Stomach smooth muscle (tissue), 2 donors: ENCODE data around the gene FADS3.

Experiments used
- H3K27ac ChIP-seq: one replicate; pipeline ENCODE4 v1.7.0; 2013; ENCODE audit warnings: mild to moderate bottlenecking, low read length, inconsistent platforms
- H3K27me3 ChIP-seq, 2 donors: one replicate each; pipeline ENCODE4 v1.7.0; 2013; ENCODE audit warnings: low read length in 2 of 2; ENCODE audit not compliant: insufficient read depth in 2 of 2, control insufficient read depth in 1 of 2
- H3K36me3 ChIP-seq, 2 donors: one replicate each; pipeline ENCODE4 v1.7.0; 2013; ENCODE audit warnings: low read length in 2 of 2; ENCODE audit not compliant: control insufficient read depth in 2 of 2, insufficient read depth in 2 of 2
- H3K4me1 ChIP-seq: one replicate; pipeline ENCODE4 v1.7.0; 2013; ENCODE audit warnings: low read length; ENCODE audit not compliant: control insufficient read depth, insufficient read depth
- H3K4me3 ChIP-seq, 2 donors: one replicate each; pipeline ENCODE4 v1.7.0; 2013; ENCODE audit warnings: low read length in 2 of 2
- H3K9ac ChIP-seq, 2 donors: one replicate each; pipeline ENCODE4 v1.7.0; 2013; ENCODE audit warnings: low read length in 2 of 2, mild to moderate bottlenecking in 1 of 2
- H3K9me3 ChIP-seq, 2 donors: one replicate each; pipeline ENCODE4 v1.7.0; 2013; ENCODE audit warnings: low read length in 2 of 2; ENCODE audit not compliant: control insufficient read depth in 2 of 2
- donor health status: healthy.
- donor health status: Pancreatic carcinoma.

FADS3 gene

GRCh38 chr11:61874853-61875252, 16.5 kb downstream of the FADS3 start:
- peaks cover 2 to 3% of the 10 kb centered on the region in 2 donors for H3K36me3 ChIP-seq

GRCh38 chr11:61874377-61874809, 17.0 kb downstream of the FADS3 start:
- peaks cover 2 to 3% of the 10 kb centered on the region in 2 donors for H3K27me3 ChIP-seq
- no peak overlapping the region for H3K27ac ChIP-seq
- no peak overlapping the region for H3K9ac ChIP-seq
- H3K4me1 ChIP-seq = peaks cover 10% of the 10 kb centered on the region
- peaks cover 2 to 3% of the 10 kb centered on the region in 2 donors for H3K36me3 ChIP-seq
- H3K9me3 ChIP-seq = no peaks in the 10 kb centered on the region
- no peak overlapping the region for H3K4me3 ChIP-seq

More at GRCh38 chr11:61874853-61875252, 16.5 kb downstream of the FADS3 start:
- Histone ChIP-seq H3K4me1 (peaks cover 10% of the 10 kb centered on the region), H3K9ac (no peak overlapping the region), H3K9me3 (no peaks in the 10 kb centered on the region), H3K4me3 (no peak overlapping the region), H3K27me3 (peaks cover 0 to 3% of the 10 kb centered on the region in 2 donors), H3K27ac (no peak overlapping the region)

- no peak overlapping the region for H3K27ac ChIP-seq
- H3K36me3 ChIP-seq = peaks cover 2% of the 10 kb centered on the region in 2 donors
- no peaks in the 10 kb centered on the region for H3K9me3 ChIP-seq
- H3K4me3 ChIP-seq = no peak overlapping the region
- H3K9ac ChIP-seq = no peak overlapping the region
- peaks cover 2 to 3% of the 10 kb centered on the region in 2 donors for H3K27me3 ChIP-seq
- H3K4me1 ChIP-seq = peaks cover 10% of the 10 kb centered on the region
Observed at GRCh38 chr11:61873588-61874376, 17.6 kb downstream of the FADS3 start.

- H3K27ac ChIP-seq = no peak overlapping the region
- no peak overlapping the region for H3K4me3 ChIP-seq
- H3K27me3 ChIP-seq = peaks cover 2 to 3% of the 10 kb centered on the region in 2 donors
- H3K4me1 ChIP-seq = peaks cover 10% of the 10 kb centered on the region
- peaks cover 0 to 2% of the 10 kb centered on the region in 2 donors for H3K36me3 ChIP-seq
- no peaks in the 10 kb centered on the region for H3K9me3 ChIP-seq
- H3K9ac ChIP-seq = no peak overlapping the region
Observed at GRCh38 chr11:61872935-61873565, 18.3 kb downstream of the FADS3 start.

GRCh38 chr11:61871158-61871597, 20.2 kb downstream of the FADS3 start:
- Histone ChIP-seq H3K27me3 (peaks cover 2 to 3% of the 10 kb centered on the region in 2 donors), H3K36me3 (no peaks in the 10 kb centered on the region), H3K27ac (no peak overlapping the region), H3K9ac (no peak overlapping the region), H3K4me3 (peak overlapping the region in 1 of 2 donors; percentile 55), H3K4me1 (peaks cover 10% of the 10 kb centered on the region), H3K9me3 (no peaks in the 10 kb centered on the region)

- H3K9ac ChIP-seq = no peak overlapping the region
Observed at GRCh38 chr11:61870541-61871031, 20.8 kb downstream of the FADS3 start.

GRCh38 chr11:61869708-61870451, 21.5 kb downstream of the FADS3 start:
- no peaks in the 10 kb centered on the region for H3K9me3 ChIP-seq
- H3K4me1 ChIP-seq = peaks cover 10% of the 10 kb centered on the region
- H3K9ac ChIP-seq = no peak overlapping the region
- H3K36me3 ChIP-seq = no peaks in the 10 kb centered on the region
- H3K27me3 ChIP-seq = peaks cover 2 to 3% of the 10 kb centered on the region in 2 donors
- no peak overlapping the region for H3K4me3 ChIP-seq
- no peak overlapping the region for H3K27ac ChIP-seq

More at GRCh38 chr11:61870541-61871031, 20.8 kb downstream of the FADS3 start:
- H3K36me3 ChIP-seq = no peaks in the 10 kb centered on the region
- peaks cover 10% of the 10 kb centered on the region for H3K4me1 ChIP-seq
- no peak overlapping the region for H3K4me3 ChIP-seq
- peaks cover 2 to 3% of the 10 kb centered on the region in 2 donors for H3K27me3 ChIP-seq
- H3K9me3 ChIP-seq = no peaks in the 10 kb centered on the region
- no peak overlapping the region for H3K27ac ChIP-seq

DNA sequence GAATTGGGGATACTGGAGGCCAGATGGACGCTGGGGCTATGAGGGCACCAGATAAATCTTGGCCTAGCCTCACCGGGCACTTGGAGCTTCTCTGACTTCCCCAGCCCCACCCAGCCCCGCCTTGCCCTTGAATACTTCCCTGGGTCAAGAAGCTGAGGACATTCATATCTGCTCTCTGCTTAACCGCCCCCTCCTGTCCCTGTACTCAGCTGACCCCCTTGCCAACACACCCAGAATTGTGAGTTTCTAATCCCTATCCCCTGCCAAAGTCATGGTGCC, 22.0 kb downstream of the FADS3 start:
- H3K9ac ChIP-seq = no peak overlapping the region
- no peaks in the 10 kb centered on the region for H3K36me3 ChIP-seq
- H3K4me3 ChIP-seq = no peak overlapping the region
- H3K4me1 ChIP-seq = peaks cover 10% of the 10 kb centered on the region
- peaks cover 2 to 3% of the 10 kb centered on the region in 2 donors for H3K27me3 ChIP-seq
- no peaks in the 10 kb centered on the region for H3K9me3 ChIP-seq
- no peak overlapping the region for H3K27ac ChIP-seq

DNA sequence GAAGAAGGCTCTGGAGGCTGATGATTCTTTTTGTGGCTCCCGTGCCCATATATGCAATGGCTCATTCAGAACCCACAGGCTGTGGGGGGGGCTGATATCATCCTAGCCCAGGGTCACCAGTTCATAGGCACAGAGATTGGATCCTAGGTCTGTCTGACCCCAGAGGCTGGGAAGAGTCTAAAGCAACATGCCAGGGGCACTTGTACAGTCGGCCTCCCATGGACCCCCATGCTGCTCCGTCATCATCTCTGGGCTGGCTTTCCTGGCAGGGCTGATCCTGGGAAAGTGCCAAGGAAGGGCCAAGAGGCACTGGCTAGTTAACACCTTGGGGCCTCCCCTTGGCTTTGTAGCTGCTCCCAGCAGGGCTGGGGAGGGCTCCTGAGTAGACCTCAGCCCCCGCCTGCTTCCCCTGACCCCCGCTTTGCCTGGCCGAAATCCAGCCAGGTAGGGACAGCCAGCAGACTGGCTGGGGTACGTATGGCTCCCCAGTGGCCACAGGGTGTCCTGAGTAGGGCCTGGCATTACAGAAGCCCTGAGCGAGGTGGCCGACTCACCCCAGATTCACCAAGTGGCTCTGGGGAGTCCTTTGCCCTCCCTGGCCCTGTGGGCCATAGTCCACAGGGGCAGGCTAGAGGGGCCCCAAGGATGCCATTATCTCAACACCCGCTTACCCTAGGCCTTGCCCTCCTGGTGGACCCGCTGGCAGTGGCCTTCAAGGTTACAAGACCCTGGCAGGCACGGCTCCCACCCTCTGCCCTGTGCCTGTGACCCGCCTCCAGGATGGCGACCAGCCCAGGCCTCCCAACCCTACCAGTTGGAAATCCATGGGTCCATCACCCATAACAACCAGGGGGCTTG, 22.5 kb downstream of the FADS3 start:
- Histone ChIP-seq H3K27me3 (peaks cover 2 to 3% of the 10 kb centered on the region in 2 donors), H3K4me1 (peaks cover 10% of the 10 kb centered on the region), H3K4me3 (no peak overlapping the region), H3K27ac (no peak overlapping the region), H3K9me3 (no peaks in the 10 kb centered on the region), H3K36me3 (no peaks in the 10 kb centered on the region), H3K9ac (no peak overlapping the region)

DNA sequence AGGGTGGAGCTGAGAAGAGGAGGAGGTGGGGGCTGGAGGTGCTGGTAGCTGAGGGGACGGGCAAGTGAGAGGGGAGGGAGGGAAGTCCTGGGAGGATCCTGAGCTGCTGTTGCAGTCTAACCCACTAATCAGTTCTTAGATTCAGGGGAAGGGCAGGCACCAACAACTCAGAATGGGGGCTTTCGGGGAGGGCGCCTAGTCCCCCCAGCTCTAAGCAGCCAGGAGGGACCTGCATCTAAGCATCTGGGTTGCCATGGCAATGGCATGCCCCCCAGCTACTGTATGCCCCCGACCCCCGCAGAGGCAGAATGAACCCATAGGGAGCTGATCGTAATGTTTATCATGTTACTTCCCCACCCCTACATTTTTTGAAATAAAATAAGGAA, 24.4 kb downstream of the FADS3 start:
- Histone ChIP-seq H3K4me3 (no peak overlapping the region), H3K9me3 (no peaks in the 10 kb centered on the region), H3K27ac (no peak overlapping the region), H3K27me3 (peaks cover 2 to 3% of the 10 kb centered on the region in 2 donors), H3K36me3 (peaks cover 0 to 3% of the 10 kb centered on the region in 2 donors), H3K9ac (no peak overlapping the region), H3K4me1 (peaks cover 10% of the 10 kb centered on the region)
